Cardiac fibroblast (primary cell): ENCODE measurements around the gene PIK3CD.

Source experiments
- DNase-seq, 2 donors: peaks; one replicate each; pipeline versions ENCODE4 v3.0.0 to v3.0.0-alpha.2; 2010; ENCODE audit warnings: low read depth in 2 of 2
- H3K4me3 ChIP-seq, 2 donors: replicated peaks in 1 of 2; 1 replicate in 1 of 2; 2 replicates in 1 of 2; pipeline ENCODE4 v1.5.1; 2011; ENCODE audit warnings: low read depth in 2 of 2, low read length in 2 of 2, mild to moderate bottlenecking in 2 of 2, moderate library complexity in 1 of 2
- TF ChIP-seq, protein P1 (sequence below): IDR thresholded peaks from one replicate; pipeline ENCODE4 v1.5.1; 2011; ENCODE audit warnings: low read depth, mild to moderate bottlenecking, low read length, inconsistent platforms

The PIK3CD gene

DNA sequence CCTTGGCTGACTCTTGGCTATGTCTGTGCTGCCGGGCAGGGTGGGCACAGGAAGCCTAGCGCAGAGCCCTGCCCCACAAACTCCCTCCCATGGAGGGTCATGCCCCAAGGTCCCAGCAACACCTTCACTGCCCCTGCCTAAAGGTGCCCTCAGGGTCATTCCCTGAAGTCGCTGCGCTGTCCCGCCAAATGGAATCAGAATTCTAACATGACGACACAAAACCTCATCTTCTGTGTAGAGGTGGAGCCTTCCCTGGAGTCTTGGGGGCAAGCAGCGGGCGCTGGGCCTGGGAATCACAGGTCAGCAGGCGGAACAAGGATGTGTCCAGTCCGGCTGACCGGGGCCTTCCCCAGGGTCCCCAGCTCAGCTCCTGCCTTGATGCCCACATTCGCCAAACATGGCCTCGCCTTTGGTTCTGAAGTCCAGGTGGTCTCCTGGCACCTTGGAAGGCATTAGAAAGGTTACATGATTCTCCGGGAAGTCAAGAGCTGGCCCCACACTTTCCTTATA, 45.5 kb upstream of the PIK3CD start:
- TF ChIP-seq, protein P1, sequence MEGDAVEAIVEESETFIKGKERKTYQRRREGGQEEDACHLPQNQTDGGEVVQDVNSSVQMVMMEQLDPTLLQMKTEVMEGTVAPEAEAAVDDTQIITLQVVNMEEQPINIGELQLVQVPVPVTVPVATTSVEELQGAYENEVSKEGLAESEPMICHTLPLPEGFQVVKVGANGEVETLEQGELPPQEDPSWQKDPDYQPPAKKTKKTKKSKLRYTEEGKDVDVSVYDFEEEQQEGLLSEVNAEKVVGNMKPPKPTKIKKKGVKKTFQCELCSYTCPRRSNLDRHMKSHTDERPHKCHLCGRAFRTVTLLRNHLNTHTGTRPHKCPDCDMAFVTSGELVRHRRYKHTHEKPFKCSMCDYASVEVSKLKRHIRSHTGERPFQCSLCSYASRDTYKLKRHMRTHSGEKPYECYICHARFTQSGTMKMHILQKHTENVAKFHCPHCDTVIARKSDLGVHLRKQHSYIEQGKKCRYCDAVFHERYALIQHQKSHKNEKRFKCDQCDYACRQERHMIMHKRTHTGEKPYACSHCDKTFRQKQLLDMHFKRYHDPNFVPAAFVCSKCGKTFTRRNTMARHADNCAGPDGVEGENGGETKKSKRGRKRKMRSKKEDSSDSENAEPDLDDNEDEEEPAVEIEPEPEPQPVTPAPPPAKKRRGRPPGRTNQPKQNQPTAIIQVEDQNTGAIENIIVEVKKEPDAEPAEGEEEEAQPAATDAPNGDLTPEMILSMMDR = no peak
- no peak for DNase-seq
- H3K4me3 ChIP-seq = no peak overlapping the region

DNA sequence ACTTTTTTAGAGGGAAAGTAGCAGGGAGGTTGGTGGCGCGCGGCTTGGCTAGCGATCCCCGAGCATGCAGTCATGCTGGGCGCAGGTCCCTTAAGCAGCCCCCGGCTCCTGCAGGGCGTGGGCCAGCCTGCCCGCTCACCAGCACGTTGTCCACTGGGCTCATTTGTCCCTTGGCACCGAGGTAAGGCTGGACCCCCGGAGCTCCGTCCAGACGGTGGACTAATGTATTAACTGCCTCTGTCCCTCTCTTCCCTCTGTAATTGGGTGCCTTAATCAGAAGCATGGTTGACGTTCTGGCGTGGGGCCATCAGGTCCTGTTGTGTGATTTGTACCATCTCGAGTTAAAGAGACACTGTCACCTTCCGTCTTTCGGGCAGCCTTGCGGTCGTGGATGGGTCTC, 45.1 kb upstream of the PIK3CD start:
- H3K4me3 ChIP-seq = no peak overlapping the region
- DNase-seq = no peak
- TF ChIP-seq, protein P1 = no peak

DNA sequence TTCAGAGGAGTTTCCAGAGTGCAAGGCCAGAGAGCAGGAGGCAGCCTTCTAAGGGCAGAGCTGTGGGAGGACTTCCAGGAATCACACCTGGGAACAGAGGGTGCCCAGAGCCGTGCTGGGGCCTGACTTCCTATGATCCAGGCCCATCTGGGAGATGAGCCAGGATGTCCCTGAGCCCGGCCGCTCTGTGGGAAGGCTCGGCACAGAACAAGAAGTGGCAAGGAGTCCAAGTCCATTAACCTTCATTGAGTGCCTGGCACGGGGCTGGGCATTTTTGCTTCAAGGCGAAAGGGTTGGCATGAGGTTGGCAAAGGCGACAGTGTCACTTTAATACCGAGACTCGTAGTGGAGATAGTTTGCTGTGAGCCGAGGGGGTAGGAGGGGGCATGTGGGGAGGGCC, 44.6 kb upstream of the PIK3CD start:
- no peak overlapping the region for H3K4me3 ChIP-seq
- TF ChIP-seq, protein P1 = no peak
- no peak for DNase-seq

DNA sequence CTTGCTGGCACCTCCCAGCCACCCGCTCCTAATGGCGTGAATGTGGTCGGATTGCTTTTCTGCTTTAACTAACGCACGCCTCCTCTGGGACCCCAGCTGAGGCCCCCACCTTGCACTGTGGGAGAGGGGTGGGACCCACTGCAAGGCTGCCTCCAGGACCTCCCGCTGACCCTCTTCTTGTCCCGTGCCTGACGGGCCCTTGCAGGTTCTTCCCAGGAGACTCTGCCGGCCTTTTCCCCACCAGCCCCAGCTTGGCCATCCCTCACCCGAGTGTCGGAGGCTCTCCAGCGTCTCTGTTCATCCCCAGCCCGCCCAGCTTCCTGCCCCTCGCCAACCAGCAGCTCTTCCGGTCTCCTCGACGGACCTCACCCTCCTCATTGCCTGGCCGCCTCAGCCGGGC, 44.2 kb upstream of the PIK3CD start:
- no peak for DNase-seq
- TF ChIP-seq, protein P1 = no peak
- no peak overlapping the region for H3K4me3 ChIP-seq

DNA sequence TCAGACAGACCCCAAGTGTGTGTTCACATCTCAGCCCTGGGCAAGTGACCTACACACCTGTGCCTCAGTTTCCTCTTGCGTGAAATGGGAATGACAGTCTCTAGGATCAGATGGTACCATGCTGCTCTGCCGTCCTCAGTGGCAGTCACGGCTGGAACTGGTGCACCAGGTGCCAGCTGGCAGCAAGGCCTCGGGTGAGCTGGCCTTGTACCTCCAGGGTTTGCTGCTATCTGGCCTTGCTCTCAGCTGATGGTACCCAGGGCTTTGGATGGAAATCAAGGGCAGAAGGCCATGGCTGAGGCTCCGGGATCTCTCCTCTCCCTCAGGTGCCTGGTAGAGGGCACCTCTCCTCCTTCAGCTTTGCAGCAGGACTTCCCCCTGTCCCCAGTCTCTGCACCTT, 41.5 kb upstream of the PIK3CD start:
- TF ChIP-seq, protein P1 = no peak
- no peak overlapping the region for H3K4me3 ChIP-seq
- DNase-seq = no peak

DNA sequence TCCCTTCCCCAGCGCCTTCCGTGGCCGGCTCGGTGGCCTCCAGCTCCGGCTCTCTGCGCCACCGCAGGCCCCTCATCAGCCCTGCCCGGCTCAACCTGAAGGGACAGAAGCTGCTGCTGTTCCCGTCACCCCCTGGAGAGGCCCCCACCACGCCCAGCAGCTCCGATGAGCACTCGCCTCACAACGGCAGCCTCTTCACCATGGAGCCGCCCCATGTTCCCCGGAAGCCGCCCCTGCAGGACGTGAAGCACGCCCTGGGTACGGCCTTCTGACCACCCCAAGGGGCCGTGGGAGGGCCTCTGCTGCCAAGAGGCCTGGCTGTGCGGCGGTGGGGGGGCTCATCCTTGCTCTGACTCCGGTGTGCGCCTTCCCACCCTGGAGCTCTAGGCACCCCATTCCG, 41.0 kb upstream of the PIK3CD start:
- no peak for DNase-seq
- no peak overlapping the region for H3K4me3 ChIP-seq
- TF ChIP-seq, protein P1 = no peak

DNA sequence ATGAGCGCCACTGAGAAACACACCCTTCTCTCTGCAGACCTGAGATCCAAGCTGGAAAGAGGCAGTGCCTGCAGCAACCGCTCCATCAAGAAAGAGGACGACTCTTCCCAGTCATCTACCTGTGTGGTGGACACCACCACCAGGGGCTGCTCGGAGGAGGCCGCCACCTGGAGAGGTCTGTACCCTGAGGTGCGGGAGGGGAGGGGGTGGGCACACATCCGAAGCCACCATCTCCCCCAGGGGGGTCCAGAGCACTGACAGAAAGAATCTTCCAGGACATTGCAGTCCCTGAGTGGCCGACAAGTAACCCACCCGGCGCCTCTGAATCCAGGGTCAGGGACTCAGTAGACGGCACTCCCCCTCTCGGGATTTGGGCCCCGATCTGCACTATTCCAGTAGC, 39.8 kb upstream of the PIK3CD start:
- no peak overlapping the region for H3K4me3 ChIP-seq

More for the DNA sequence above, 39.8 kb upstream of the PIK3CD start:
- TF ChIP-seq, protein P1 = no peak
- no peak for DNase-seq
